HG03196 (cell line): ENCODE results near the gene DDTL.

Experiments used
- ATAC-seq: cut with Tn5 transposase; IDR thresholded peaks from one replicate; pipeline ENCODE4 v1.9.1; 2021; ENCODE audit not compliant: unreplicated experiment

The DDTL gene

GRCh38 chr22:24005201-24005600 lies 38.5 kb downstream of the DDTL start, which contains the start of gene GSTT4:
Gene GSTT4 (minus strand): TSS chr22:24005453. CDS start chr22:24005356, 97 bp downstream.
- no peak for ATAC-seq

GRCh38 chr22:24006207-24006913 lies 39.7 kb downstream of the DDTL start:
- ATAC-seq = no peak

- ATAC-seq = no peak
Measured at GRCh38 chr22:24006914-24007214, 40.2 kb downstream of the DDTL start.

GRCh38 chr22:24007253-24008021 lies 40.7 kb downstream of the DDTL start:
- ATAC-seq = no peak

- ATAC-seq = no peak
Measured at GRCh38 chr22:24008022-24008283, 41.3 kb downstream of the DDTL start.

- no peak for ATAC-seq
Measured at GRCh38 chr22:24008381-24009226, 41.9 kb downstream of the DDTL start.

GRCh38 chr22:24009227-24010017 lies 42.7 kb downstream of the DDTL start:
- ATAC-seq = no peak

GRCh38 chr22:24010018-24010391 lies 43.3 kb downstream of the DDTL start:
- ATAC-seq = no peak

GRCh38 chr22:24011735-24012068 lies 45.0 kb downstream of the DDTL start:
- no peak for ATAC-seq

- ATAC-seq = no peak
Measured at GRCh38 chr22:24016156-24016555, 49.5 kb downstream of the DDTL start.

- ATAC-seq = no peak
Measured at GRCh38 chr22:24021304-24021703, 54.6 kb downstream of the DDTL start.
